HG02678 (cell line): ENCODE results near the gene ABHD12B.

Source experiments
- ATAC-seq: cut with Tn5 transposase; IDR thresholded peaks from one replicate; pipeline ENCODE4 v1.9.1; 2021; ENCODE audit warnings: mild to moderate bottlenecking, moderate library complexity; ENCODE audit not compliant: unreplicated experiment

ABHD12B gene

DNA sequence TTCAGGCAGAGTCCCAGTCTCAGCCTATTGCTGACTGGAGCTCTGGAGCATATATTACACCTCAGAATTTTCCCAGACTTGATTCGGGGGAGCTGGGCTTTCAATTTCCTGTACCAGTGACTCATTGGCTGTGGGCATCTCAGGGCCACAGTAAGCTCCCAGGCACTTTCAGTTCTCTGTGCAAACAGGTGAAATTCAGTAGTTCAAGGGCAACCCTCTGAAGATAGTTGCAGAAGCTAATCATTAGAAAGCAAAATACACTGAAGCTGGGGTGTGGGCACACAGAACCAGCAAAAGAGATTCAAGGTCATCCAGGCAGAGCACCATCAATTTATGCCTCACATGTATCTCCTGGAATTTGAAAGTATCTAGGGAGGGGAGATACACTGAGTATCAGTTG is 32.8 kb upstream of the ABHD12B start:
- ATAC-seq, result no peak

DNA sequence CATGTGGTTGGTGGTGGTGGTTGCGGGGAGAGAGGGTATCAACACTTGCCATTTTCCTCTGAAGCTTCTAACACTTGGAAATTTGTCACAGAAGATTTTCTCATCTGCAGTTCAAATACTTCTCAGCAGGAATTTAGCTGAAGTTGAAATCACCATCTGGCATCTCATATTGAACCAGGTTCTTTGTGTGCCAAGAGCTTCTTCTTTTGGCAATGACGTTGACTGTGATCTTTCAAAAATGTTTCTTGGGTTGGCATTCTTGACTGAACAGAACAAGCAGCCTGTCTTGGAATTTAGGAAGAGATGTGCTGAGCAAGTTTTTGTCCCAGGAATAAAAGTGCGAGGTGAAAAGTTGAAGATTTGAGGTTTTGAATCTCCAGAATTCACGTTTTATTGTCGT is 32.2 kb upstream of the ABHD12B start:
- no peak for ATAC-seq

DNA sequence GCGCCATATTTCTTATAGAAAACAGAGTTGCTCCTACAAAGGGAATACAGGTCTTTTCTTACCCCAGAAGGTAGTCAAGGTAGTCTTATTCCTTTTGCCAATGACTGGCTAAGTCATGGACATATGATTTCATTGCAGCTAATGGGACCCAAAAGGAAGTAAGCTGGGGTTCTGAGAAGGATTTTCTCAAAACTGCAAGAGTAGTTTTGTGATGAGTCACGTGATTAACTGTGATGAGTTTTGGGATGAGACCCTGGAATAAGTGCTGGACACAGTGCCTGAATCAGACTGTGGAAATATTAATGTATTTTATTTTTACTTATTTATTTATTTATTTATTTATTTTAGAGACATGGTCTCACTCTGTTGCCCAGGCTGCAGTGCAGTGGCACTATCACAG is 27.5 kb upstream of the ABHD12B start:
- ATAC-seq, result no peak

DNA sequence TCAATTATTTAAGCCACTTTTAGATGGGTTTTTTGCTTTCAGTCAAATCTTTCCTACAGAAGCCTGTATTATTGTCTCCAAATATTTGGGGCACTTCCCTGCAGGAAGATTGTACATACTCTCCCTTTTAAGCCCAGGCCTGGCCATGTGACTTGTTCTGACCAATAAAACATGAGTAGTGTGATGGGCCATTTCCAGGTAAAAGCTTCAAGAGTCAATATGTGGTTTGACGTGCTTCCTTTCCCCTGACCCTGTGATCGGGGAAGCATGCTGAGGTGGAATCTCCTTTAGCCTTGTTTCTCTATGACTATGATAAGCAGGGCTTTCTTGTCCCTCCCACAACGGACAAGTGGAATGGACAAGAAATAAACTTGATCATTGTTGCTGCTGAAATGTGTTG is 26.7 kb upstream of the ABHD12B start:
- no peak for ATAC-seq

DNA sequence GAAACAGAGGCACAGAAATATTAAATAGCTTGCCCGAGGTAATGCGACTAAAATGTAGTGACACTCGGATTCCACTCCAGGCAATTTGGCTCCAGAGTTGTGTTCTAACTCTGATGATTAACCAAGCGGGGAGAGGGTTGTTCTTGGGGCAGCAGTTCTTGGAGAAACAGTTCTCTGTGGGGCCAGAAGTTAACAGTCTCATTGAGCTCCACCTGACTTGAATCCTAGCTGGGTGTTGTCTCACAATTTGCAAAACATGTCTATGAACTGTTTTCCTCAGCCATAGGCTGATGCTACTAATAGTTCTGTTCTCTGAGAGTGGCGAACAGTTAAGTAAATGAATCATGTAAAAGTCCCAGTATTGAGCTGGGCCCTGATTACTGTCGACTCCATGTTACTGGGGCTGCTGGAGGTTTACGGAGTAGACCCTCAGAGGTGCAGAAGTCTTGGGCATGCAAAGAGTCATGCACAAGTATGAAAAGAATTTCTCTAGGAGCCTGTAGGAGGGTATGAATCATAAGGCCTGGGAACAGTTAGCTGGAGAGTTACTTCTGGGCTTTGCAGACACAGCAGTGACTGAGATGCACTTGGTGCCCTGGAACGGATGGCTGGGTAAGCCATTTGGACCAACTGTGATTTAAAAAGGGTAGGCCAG is 25.5 kb upstream of the ABHD12B start:
- ATAC-seq, result no peak

DNA sequence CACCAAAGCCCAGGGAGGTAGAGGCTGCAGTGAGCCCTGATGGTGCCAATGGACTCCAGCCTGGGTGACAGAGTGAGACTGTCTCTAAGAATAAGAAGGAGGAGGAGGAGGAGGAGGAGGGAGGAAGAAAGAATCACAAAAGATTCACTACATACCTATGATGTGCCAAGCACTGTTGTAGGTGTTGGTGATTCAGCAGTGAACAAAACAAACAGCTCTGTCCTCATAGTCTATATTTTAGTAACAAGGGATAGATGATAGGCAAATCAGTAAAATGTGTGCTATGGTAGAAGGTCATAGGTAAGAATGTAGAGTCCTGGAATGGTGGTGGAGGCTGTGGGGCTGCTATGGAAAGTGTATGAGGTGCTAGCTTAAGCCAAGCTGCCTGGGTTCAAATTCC is 18.0 kb upstream of the ABHD12B start:
- ATAC-seq, result no peak

DNA sequence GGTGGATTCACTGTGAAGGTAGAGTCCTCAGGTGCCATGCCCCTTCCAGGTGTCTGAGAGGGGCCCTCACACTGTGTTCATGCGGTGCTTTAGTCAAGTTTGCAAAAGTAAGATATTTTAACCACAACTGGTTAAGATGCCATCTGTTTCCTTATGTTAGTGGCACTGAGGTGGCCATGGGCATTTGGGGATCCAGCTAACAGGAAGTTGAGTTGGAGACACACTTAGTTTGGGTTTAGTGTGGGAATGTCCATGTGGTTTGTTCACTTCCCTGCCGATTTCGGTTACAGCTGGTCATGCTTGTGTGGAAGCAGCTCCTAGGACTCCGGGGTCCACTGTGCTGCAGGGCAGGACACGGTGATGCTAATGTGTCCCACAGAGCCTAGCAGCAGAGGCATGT is 17.3 kb upstream of the ABHD12B start:
- ATAC-seq, result no peak

DNA sequence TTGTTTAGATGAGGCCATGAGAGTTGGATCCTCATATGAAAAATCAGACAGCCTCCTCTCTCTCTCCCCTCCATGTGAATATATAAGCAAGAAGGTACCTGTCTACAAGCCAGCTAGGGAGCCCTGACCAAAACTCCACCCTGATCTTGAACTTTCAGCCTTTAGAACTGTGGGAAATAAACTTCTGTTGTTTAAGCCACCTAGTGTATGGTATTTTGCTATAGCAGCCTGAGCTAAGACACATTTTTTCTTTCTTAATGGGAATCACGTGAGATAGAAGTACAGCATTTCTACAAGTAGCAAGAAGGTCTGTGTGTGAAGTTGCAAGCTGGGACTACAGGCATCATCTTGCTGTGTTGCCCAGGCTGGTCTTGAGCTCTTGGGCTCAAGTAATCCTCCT is 16.3 kb upstream of the ABHD12B start:
- no peak for ATAC-seq

DNA sequence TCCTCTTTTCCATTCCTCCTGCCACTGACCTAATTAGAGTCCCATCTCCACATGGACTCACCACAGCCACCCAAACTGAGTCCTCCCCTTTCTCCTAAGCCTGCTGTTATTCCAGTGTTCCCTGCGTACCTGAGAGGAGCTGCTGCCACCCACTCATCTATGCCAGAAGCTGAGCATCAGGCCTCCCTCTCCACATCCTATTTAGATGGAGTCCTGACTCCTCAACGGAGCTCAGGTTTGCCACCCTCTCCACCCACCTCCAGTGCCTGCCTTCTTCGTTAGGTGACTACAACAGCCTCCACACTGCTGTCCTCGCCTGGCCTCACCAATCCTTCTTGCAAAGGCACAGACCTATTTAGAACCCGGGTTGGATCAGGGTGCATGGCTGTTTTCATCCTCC is 15.2 kb upstream of the ABHD12B start:
- no peak for ATAC-seq

DNA sequence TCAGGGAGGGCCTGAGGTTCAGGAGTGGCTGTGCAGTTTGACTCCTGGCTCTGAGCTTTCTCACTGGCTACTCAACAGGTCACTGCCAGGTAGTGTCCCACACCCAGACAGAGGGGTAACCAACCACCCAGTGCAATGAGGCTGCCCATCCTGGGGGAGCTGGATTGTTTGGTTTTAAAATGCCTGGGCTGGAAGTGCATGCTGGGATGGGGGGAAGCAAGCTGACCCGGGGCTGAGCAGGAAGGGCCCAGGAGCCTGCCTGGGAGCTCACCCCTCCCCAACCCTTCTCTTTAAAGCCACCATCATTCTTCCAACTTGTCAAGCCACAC is 12.6 kb upstream of the ABHD12B start:
- no peak for ATAC-seq

DNA sequence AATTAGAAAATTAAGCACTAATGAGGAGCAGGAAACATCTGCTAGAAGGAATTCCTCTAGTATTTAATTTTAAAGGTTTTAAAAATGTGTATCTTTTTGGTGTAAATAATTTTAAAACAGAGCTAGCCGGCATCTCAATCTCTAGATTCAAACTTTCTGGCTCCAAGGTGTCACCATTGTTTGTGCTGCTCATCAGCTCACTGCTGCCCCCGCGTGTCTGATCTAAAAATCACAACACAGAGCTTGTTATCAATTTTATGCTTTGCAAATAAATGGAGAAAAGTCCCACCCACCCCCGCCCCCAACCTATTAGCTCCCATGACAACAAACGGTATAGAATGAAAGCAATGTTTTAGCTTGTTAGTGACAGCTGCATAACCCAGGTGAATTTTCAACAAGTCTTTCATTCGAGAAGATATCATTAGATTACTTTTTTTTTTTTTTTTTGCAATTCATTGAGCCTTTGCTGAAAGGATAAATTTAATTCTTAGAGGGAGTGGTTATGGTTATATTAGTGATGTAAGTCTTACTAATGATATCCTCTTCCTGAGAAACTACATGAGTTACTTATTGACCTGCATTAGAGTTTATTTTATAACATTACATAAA is 11.3 kb upstream of the ABHD12B start:
- peak; percentile 47 for ATAC-seq

DNA sequence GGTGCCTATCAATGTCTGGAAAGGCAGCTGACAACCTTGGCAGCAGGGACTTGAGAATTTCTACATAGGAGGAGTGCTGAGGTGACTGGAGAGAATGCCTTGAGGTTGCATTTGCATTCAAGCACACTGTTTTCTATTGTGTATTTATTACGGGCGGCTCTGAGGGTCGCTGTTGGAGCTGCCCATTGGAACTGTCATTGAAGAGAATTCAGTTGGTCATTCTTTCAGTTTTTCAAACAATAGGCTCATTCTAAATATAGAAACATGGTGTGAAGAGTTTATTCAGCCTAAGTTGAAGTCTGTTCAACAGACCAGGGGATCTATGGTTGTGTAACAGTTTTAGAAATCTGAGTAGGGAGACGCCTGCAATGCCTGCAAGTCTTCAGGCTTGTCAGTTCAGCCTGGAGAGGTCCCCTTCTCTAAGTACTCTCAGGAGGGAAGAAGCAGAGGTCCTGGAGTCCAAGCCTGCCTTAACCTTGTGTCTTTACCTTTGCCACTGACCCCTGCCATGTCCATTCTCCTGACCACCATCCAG is 9.8 kb upstream of the ABHD12B start:
- no peak for ATAC-seq

DNA sequence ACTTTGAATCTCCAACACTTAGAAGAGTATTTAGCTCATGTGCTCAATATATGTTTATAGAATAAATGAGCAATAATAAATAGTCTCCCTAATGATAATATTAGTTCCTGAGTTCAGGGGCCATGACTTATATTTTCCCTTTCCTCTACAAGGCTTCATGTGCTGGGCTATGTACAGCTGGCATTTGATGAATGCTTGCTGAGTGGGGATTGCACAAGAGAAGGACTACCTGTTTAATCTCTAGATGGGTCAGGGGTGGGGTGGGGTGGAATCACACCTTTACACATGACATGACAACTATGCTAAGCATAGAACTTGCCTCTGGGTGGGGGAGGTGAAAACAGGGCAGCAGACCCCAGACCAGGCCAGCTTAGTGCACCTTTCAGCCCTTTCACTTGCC is 7.6 kb upstream of the ABHD12B start:
- no peak for ATAC-seq

DNA sequence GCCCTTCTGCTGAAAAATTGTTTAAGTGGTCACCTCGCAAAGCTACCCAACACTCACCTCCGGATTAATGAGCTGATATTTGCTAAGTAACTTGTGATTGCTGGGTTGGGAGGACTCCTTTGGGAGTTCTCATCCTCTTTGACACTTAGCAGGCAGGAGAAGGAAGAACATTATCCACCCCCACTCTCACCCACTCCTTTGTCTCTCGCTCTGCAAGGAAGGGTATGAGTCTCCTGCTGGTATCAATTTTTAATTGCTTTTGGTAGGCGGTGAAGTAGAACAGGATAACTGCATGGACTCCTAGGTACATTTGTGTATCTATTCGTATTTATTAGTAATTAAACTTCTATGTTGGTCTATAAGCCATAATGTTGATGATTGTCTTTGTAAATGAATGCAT is 6.9 kb upstream of the ABHD12B start:
- no peak for ATAC-seq

DNA sequence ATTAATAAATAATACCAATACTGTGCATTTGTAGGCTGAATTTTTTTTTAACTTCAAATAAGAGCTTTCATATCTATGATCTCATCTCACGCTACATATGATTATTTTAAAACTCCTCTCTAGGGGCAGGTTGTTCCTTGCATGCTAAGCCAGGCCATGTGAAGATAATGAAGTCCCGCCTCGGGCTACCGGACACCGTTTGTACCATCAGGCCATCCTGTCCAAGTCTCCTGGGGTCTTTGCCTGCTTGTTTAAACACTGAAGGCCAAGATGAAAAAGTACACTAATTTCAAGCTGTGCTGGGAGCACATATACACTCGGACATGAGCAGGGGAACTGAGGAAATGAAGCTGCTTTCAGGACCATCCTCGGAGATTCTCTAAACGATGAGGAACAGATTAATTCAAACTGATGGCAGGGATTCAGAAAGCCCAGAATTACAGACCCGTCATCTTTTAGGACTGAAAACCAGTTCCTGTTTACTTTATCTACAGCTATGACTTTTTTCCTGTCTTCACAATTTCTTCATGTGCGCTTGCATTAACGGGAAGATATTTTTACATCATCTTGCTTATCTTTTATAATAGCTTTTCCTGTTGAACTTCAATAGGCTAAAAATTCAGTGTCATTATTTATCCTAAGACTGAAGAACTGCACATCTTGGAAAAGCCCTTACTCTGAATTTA is 6.3 kb upstream of the ABHD12B start:
- ATAC-seq, result no peak

DNA sequence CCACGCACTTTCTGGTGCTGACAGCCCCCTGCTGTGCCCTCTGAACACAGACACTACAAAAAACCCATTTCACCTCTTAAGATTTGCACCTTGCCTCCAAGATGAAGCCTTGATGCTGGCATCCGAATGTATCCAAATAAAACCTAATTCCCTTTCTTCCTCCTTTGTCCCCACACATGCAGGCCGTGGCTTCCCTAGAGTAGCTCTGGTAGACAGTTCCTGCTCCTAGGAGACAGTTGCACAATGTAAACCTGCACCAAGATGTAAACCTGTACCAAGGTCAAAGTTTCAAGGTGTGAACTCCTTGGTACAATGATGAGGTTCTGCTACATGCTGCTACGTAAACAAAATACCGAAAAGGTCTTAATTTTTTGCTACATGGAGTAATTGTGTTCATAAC is 625 bp upstream of the ABHD12B start:
- ATAC-seq, result no peak

DNA sequence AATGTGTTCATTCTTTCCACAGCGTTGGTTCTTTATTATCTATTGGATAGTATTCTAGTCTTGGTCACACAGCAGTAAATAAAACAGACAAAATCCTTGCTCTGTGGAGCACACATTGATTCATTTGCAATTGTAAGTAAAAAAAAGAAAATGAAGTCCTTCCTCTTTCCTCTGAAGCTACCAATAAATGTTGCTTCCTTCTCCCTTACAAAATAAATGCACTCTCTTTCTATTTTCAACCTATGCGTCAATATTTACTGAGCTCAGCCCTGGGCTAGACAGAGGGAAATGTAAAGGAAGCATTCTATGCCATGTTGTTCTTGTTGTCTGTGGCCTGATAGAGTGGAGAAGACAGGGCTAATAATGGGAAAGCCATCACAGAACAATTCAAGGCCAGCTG is 2.9 kb downstream of the ABHD12B start:
- ATAC-seq, result no peak

DNA sequence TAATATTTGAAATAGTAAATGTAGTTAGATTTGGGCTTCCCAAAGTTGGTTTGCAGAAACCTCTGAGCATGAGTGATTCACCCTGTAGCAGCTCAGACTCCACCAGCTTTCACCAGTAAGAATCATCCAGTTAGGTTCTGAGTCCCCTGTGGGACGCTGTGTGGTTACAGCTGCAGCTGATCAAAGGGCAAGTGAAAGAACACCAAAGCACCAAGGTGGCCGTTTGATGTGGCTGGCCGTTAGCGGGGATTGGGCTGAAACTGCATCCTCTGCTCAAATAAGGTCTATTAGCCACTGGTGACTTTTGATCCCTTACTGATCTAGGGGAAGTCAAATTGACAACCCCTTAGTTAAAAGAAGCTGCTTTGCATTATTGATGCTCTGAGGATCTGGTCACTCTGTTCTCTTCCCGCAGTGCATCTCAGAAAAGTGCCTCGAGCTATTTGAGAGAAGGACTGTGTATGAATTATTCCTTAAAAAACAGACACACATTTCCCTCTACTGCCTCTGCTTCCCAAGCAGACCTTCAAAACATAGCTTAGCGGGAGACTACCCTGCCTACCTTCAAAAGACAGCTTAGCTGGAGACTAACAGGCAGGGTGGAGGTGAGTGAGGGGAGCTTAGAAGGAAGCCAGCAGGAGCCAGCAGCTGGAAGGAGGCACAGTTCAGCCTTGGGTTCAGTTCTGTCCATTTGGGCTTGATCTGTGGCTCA is 3.7 kb downstream of the ABHD12B start:
- ATAC-seq, result peak; percentile 98

DNA sequence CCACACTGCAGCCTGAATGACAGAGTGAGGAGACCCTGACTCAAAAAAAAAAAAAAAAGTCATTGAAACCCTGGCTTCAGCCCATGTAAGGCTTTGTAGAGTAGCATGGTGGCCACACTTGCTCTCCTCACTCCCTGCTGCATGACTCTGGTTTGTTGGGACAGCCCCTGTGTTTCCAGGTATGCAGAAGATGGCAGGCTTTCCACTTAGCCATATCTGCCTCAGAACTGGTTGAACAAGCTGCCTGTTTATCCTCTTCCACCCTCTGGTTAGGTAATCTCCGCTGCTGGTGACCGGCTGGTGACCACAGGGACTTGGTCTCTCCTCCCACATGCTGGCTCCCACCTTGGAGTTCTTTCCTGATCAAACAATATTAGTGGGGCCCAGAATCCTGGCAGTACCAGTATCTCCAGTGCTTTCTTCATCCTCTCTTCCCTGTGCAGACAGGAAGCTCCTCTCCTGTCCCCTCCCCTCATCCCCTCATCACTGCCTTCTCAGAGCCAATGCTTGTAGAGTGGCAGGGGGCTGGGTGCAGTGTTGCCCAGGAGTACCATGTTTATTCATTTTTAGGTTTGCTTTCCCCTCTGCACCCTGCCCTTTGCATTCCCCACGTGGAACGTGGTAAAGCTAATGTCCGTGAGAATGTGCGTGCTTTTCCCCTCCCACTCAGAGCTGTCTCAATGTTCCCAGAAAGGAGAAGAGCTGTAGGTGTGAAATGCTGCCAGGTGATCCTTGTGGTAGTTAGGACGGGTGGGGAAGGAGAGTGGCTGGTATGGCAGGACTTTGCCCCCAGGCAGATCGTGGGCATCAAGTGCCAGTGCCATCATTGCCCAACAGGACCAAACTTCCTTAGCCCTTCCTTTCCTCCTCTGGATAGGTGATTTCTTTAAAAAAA is 11.3 kb downstream of the ABHD12B start:
- ATAC-seq, result no peak

DNA sequence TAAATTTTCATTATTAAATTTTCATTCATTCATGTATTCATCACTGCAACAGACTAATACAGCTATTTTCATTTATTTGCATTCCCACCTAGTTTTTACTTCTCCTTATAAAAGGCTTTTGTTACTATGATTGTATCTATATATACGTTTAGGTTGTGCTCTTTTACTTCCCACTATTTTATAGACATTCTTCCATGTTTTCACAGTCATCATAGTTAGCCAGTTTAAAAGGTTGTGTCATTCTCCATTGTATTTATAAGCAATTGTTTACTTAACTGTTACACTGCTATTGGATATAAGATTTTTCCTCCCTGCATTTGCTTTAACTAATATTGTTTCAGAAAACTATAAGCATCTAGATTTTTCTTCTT is 12.0 kb downstream of the ABHD12B start:
- ATAC-seq, result no peak

DNA sequence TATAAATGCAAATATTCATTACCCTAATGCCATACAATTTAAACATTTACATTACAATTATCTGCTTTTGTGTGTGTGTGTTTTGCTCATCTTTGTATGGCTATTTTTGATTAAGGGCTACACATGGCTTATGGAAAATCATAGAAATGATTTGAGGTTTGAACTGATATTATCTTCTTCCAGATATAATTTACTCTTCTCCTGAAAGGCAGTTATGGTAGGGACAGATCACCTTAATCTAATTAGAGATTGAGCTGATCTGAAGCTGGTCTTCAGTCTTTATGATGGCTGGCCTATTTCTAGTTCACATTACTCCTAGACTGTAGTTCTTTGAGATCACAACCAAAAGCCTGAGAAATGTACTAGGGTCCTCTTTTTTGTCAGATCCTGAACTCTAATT is 15.6 kb downstream of the ABHD12B start:
- ATAC-seq, result no peak
